HuH-7.5 (cell line): ENCODE data around the gene GRHL1.

Source experiments
- DNase-seq: peaks from one replicate; pipeline ENCODE4 v3.0.0; 2011; ENCODE audit warnings: low spot score

GRHL1 gene

DNA sequence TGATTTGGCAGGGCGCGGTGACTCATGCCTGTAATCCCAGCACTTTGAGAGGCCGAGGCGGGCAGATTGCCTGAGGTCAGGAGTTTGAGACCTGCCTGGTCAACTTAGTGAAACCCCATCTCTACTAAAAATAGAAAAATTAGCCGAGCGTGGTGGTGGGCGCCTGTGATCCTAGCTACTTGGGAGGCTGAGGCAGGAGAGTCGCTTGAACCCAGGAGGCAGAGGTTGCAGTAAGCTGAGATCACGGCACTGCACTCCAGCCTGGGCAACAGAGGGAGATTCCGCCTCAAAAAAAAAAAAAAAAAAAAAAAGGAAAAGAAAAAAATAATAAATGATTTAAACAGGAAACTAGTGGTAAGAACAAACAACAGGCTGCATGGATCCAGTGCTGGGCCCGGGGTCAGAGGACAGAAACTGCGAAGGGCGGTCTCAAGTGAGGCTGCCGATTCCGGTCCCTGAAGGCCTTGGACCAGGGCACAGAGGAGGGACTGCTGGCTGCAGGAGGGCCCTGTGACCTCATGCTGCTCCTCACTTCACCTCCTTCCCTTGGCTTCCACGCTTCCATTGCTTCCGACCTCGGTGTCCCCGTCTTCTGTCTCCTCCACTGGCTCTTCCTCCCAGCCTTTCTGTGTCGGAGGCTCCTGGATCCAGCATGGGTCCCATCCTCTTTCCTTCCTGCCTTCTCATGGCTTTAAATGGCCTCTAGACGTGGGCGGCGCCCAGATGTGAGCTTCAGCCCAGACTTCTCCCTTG is 2.1 kb upstream of the GRHL1 start:
- DNase-seq, result no peak

DNA sequence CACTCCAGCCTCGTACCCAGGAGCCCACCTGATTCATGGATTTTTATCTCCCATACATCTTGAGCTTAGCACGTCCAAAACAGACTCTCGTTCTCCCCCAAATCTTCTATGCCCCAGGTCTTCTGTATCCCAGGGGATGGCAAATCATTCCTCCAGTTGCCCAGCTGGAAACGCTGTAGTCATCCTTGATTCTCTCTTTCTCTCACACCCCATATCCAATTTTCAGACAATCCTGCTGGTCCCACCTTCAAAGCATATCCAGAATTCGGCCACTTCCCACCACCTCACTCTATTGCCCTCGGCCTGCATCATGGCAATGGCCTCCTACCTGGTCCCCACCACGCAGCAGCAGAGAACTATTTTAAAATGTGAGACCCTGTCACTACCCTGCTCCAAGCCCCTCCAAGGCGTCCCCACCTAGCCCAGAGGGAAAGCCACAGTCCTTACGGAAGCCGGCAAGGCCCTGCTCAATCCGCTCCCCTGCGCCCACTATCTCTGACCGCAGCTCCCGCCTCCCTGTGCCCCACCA is 1.4 kb upstream of the GRHL1 start:
- DNase-seq, result no peak

DNA sequence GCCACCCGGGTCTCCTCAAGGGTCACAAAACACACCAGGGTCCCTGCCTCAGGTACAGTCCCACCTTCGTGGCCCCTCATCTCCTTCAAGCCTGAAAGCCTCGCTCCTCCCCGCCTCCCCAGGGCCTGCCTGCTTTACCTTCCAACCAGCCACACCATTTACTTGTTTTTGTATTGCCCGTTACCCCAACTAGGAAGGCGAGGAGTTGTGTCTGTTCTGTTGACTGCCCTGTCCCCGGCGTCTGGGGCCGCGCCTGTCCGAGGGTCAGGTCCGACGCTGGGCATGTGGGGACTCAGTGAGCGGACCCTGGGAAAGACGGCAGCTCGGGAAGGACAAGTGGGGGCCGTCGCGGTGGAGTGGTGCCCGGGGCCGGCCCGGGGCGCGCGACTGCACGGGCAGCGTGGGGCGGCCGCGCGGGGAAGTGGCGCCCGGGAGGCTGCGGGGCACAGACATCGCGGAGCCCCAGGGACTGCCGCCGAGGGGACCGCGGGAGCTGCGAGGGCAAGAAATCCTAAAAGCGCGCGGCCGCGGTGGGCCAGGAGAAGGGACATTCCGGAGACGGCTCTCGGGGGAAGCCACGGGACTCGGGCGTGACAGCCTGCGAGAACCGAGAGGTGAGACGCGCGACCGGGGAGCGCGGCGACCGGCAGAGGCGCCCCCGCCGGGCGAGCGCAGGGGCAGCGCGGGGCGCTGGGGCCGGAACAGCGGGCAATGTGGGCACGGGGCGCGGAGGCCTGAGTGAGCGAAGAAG is 797 bp upstream of the GRHL1 start:
- peak; percentile 48 for DNase-seq

DNA sequence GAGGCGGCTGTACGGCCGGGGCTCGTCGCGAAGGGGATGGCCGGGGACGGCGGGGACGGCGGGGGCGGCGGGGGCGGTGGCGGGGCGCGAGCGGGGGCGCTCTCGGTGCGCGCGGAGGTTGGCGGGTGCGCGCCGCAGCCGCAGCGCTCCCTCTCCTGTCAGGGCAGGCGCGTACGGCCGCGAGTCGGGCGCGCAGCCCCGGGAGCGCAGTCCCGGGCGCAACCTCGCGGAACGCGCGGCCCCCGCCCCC is 296 bp upstream of the GRHL1 start:
- no peak for DNase-seq

DNA sequence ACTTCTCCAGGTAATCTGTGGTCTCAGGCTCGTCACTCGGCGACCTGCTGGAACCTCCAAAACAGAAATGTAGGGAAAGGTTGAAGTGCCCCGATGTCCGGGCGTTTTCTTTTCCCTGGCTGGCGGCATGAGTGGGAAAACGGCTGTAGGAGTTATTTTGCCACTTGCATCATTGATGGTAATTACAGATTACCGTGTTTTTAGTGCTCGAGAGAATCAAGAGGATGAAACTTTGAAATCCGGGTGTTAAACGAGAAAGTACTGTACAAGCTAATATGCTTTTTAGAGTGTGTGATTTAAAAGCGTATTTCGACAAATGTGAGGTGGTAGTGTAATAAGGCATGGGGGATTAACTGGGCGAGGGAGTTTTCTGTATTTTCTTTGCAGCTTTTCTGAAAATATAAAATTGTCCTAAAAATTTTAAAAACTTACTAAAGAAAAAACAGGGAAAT is 819 bp downstream of the GRHL1 start:
- no peak for DNase-seq

DNA sequence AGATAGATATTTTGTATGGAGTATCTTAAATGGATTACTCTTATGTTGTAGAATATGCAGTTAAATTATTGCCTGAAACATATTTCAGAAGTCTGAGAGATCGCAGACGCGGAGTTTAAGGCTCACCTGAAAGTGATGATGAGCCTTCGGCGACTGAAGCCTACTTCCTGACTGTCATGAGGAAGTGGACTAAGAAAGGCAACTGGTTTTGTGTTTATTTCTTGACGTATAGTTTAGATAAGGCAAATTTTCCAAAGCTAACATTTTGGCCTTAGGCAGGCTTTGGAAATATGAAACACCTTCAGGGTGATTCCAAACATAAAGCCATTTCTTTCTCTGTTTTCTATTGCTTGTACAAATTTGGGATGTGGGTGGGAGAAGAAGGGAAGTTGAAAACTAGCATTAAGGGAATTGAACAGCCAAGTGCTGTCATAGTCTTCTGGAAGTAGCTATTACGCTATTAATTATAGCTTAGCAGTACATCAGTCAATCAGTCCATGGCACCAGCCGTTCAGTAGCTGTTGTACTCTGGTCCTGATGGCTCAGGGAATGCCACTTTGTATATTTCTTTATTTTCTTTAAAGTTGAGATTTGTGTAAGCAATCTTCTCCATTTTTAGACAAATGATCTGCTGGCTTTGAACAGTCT is 1.5 kb downstream of the GRHL1 start:
- no peak for DNase-seq

DNA sequence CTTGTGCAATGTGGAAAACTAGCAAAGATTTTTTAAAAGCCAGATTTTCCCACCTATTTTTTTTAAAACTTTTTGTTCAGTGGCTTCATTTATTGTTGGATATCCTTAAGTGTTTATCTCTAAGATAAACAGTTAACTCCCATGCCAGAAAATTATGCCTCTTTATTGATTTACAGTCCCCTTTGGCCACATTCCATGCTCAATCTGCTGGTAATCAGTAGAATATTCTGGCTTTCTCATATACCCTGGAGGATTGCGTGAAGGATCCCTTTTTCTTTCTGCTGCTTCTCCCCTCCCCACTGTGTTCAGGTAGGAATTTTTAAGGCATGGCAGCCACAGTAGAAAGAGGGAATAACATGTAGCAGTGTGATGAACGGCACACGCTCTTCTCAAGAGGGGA is 2.6 kb downstream of the GRHL1 start:
- DNase-seq, result no peak

DNA sequence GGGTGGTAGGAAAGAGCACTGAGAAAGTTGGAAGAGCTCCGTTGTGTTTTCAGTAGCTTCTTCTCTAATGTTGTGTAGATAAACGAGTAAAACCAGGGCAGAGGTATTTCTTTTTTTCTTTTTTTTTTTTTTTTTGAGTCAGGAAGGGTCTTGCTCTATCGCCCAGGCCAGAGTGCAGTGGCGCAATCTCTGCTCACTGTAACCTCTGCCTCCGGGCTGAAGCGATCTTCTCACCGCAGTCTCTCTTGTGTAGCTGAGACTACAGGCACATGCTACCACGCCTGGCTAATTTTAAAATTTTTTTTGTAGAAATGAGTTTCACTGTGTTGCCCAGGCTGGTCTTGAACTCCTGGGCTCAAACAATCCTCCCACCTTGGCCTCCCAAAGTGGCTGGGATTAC is 6.6 kb downstream of the GRHL1 start:
- no peak for DNase-seq

DNA sequence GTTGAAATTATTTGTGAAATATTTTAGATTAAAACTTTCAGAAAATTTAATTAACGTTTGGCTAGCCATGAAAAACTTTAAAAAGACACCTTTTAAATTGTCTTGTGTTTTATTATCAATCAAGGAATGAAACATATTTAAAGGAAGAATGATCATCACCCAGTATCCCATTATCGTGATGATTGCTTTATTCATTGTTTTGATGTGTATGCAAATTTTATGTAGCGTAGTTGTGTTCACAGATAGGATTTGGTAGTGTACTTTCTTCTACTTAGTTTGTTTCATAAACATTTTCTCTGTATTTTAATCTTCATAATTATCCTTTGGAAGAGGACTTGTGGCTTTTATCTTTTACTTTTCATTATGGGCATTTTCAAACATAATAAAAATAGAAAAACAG is 7.8 kb downstream of the GRHL1 start:
- DNase-seq, result no peak

DNA sequence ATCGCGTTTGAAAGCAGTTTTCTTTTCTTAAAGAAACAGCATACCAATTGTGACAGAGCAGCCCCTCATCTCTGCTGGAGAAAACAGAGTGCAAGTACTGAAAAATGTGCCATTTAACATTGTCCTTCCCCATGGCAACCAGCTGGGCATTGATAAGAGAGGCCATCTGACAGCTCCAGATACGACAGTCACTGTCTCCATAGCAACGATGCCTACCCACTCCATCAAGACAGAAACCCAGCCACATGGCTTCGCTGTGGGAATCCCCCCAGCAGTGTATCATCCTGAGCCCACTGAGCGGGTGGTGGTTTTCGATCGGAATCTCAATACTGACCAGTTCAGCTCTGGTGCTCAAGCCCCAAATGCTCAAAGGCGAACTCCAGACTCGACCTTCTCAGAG is 9.5 kb downstream of the GRHL1 start:
- DNase-seq, result no peak

DNA sequence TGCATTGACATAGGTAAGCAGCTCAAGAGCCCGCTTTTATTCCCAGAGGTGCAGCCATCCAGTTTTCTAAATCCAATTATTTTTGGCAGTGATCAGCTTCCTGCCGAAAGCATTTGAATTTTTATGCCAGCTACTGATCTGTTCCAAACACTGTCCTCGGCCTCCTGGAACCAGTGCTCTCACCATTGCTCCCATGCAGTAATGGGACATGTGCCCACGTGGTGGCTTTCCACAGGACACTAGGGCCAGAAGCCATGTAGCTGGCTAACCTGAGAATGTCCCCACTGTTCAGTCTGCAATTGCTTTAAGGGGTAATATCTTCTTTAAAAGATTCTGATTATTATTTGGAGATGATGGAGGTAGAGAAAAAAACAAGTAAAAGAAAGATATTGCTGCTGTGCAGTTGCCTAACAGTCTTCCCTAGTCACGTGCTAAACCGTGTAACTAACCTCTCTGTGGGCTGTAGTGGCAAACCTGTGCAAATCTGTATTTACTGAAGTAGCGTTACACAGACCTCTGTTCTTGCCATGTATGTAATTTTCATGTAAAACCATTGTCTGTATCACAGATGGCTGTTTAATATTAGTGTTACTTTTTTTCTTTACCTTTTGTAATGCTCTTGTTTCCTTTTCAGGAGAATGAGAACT is 13.0 kb downstream of the GRHL1 start:
- DNase-seq, result no peak

DNA sequence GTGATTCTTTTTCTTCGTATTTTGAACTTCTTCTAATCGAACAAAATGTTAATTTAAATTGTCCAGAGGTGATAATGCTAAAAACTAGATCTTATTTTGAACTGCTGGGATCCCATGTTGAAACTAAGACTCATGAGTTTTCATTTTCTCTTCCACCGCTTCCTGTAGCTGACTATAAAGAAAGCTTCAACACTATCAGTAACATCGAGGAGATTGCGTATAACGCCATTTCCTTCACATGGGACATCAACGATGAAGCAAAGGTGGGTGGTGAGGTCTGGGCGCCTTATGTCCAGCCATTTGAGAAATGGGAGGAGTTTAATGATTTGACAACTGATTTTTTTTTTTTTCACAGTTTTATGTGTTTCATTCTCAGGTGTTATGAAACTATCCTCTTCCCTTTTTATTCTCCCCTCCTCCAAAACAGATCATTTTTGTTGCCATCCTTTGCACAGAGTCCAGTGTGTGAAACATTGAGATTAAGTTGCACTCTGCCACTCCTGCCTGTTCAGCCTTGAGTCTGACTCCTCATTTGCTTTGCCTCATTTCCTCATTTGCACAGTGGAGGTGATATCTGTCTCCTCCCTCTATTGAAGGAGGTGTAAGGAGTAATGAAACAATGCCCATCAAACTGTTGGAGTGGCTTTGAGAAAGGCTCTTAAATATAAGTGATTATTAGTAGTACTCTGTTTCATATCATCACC is 13.8 kb downstream of the GRHL1 start:
- no peak for DNase-seq

DNA sequence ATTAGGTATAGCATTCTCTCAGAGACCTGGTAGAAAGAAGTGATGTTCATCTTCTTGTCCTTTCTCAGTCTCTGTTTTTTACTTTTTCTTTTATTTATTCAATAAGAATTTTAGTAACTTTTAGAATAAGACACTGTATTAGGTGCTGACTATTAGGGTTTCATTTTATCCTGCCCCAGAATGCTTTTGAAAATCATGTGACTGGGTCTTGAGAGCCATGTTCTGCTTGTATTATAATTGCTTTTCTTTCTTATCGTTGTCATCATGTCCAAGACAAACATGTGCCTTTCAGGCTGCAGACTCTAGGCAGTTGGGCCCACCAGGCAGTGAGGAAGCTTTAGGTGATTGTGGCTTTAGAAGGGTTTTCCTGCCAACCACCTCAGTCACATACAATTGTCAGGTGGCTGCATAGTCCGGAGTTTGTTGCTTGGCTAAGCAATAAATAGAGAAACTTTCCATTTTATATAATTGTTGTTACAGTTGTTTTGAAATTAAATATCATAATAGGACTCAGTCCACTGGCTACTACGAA is 15.1 kb downstream of the GRHL1 start:
- no peak for DNase-seq

DNA sequence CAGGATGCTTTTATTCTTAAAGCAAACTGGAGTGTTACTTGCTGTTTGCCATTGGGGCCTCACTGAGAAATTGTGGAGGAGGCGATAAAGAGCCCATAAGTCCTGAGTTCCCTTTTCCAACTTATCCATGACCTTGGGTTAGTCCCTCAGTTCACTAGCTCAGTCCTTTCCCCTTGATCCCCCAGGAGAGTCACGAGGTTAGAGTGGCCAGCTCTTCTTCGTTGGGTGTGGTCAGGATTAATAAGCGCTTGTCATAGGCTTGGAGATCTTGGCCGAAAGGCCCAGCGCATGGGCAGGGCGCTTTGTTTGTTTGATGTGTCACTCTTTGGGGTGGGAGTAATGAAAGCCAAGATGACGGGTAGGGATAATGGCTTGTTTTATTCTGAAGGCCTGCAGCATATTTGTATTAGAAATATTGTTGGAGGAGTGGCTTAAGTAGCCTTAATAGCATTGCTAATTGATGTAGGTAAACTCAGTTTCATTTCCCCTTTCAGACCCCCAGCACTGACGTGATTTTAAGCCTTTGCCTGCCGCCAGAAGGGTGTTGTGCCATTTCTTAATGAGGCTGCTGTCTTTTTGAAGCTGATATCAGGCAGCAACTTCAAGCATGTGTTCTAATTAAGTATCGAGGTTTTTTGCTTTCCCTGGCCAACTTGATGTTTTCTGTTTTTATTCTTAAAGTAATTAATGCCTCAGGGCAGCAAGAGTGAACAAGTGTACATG is 15.7 kb downstream of the GRHL1 start:
- no peak for DNase-seq

DNA sequence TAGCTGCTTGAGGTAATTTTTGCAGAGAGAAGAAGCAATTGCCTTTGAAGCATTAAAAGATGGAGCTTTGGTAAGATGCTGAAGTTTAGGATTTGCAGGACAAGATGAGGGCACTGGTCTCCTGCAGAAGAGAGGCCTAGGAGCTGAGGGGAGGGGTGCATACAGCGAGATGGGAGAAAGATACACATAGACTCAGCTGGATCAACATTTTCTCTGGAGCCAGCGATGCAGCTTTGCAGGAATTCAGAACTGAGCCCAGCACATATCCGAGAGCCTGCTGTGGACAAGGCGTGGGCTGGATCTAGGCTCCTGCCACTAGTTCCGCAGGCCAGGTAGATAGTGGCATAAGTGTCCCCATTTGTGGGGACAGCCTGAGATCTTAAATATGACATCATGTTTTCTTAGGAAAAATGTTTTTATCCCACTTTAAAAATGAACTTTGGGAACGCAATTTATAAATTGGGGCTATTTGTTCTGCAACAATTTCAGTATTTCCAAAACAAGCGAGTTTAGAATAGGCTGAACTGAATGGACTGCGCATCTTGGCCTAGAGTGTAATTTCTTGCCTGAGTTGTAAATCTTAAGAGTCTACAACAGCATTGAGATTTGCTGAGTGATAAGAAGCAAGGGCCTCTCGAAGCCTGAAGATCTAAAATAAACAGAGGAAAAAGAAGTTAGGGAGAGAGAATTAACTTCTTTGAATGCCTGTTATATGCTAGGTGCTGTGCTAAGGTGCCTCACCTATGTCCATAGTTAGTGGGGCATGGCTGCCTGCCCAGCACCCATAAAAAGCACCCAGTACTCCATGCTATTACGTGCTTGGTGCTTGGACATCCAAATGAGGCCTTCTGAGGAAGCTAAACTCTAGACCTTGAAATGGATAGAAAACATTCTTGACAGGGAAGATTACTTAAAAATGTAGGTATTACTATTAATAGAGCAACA is 17.3 kb downstream of the GRHL1 start:
- no peak for DNase-seq

DNA sequence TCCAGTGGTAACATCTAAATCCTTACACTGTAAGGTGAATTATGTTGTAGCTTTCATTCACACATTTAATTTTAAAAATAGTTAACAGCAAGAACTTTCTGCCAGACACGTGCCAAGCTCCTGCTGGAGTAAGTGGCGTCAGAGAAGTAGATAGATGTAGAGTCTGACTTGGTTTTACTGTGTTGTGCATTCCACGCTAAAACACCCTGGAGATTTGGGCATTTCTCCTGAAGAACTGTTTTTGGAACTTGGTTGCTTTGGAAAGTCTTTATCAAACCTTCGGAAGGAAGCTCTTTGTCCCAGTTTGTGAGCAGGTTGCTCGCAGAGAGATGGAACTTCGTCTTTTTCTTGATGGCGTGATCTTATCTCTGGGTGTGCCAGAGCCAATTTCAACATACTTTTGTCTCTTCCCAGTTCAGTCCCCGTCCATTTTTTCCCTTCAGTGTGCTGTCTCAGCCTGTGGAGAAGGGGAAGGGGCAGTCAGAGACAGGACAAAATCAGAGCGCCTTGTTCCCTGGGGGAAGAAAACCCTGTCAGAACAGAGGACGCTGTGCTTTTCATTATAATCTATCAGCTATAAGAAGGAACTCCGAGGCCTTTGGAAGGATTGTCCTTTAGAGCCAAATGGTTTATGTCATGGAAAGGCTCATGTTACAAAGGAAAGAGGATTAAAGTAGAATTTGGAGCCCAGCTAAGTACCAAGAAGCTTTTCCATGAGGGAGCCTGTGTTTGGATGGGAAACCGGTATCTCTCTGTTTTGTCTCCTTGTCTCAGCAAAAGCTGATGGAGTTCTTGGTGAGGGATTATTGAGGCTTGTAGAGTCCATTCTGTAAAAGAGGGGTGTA is 18.9 kb downstream of the GRHL1 start:
- DNase-seq, result no peak

DNA sequence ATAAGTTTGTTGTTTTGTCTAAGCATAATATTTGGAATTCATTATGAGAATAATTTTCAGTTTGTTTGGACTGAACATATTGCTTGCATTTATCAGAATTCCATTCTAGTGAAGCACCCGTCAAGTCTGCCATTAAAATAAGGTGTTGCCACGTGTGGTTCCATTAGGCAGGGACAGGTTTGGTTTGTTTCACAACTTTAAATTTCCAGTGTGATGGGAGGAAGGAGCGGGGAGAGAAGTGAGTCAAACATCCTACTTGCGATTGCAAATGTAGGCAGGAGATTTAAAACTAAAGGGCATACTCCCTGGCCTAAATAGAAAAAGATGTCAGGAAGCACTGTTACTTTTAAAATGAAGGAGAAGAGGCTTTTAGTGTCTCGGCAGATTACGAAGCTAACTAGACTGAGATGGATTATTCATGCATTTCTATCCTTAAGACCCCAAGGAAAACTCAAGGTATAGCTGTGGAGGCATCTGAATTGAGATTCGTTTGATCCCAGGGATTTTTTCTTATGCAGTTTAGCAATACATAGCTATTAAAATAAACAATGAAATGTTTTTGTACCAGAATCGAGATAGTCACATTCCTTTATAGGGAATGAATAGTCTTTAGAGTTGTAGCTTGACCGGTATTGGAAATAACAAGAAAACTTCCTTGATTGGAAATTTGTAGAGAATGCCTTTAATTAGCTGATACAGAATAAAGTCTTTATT is 19.8 kb downstream of the GRHL1 start:
- DNase-seq, result no peak

DNA sequence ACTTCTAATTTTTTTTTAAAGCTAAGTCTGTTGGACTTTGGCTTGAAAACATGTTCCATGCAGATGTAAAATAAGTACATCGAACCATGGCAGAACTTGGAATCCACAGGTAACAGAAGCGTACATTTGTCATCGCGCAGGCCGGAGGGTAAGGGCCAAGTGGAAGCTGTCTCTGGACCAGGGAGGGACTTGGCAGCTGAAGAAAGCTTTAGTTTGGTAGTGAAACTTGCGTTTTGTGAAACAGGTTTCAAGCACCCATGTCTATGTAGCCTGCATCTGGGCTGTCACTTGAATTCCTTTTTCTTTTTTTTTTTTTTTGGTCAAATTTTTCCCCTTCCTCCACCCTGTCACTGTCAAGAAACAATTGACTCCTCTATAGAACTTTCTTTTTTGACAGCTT is 20.4 kb downstream of the GRHL1 start:
- no peak for DNase-seq
